ENCODE measurements around the gene PPP6R1.

- TF ChIP-seq CTCF (conservative IDR thresholded peaks at IDR 0.05; ENCODE audit: low read length) = no peak
- TF ChIP-seq EZH2phosphoT487 (IDR thresholded peaks at IDR 0.05; ENCODE audit: borderline replicate concordance, low read depth, low read length) = no peak
Measured at GRCh38 chr19:55252760-55253663, 5.8 kb downstream of the PPP6R1 start.

Measured in OCI-LY7 (cell line).